Testis (tissue), 2 donors: ENCODE measurements around the gene PCDHB4.
"Not testable (repeated sequence)": the region's sequence is repeated elsewhere in the genome, so short reads cannot be mapped to it uniquely, and the experiment has no call there.

Source experiments
- POLR2A ChIP-seq: fragments of 450-650 bp; IDR thresholded peaks from one replicate; pipeline ENCODE4 v1.6.1; 2017; ENCODE audit warnings: antibody characterized with exemption, mild to moderate bottlenecking, moderate library complexity
- TF ChIP-seq, protein P1 (sequence below), 3 experiments: fragments of 450-650 bp in 2 of 3; fragments of 200-600 bp in 1 of 3; sonication (generic) in 1 of 3; IDR thresholded peaks; one replicate each; pipeline ENCODE4 v1.5.1; 2016 to 2019; ENCODE audit warnings: antibody characterized with exemption in 3 of 3, mild to moderate bottlenecking in 2 of 3, moderate library complexity in 1 of 3

DNA sequence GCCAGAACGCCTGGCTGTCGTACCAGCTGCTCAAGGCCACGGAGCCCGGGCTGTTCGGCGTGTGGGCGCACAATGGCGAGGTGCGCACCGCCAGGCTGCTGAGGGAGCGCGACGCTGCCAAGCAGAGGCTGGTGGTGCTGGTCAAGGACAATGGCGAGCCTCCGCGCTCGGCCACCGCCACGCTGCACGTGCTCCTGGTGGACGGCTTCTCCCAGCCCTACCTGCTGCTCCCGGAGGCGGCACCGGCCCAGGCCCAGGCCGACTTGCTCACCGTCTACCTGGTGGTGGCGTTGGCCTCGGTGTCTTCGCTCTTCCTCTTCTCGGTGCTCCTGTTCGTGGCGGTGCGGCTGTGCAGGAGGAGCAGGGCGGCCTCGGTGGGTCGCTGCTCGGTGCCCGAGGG lies 25.0 kb upstream of the PCDHB4 start:
- TF ChIP-seq, protein P1, sequence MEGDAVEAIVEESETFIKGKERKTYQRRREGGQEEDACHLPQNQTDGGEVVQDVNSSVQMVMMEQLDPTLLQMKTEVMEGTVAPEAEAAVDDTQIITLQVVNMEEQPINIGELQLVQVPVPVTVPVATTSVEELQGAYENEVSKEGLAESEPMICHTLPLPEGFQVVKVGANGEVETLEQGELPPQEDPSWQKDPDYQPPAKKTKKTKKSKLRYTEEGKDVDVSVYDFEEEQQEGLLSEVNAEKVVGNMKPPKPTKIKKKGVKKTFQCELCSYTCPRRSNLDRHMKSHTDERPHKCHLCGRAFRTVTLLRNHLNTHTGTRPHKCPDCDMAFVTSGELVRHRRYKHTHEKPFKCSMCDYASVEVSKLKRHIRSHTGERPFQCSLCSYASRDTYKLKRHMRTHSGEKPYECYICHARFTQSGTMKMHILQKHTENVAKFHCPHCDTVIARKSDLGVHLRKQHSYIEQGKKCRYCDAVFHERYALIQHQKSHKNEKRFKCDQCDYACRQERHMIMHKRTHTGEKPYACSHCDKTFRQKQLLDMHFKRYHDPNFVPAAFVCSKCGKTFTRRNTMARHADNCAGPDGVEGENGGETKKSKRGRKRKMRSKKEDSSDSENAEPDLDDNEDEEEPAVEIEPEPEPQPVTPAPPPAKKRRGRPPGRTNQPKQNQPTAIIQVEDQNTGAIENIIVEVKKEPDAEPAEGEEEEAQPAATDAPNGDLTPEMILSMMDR (IDR thresholded peaks at IDR 0.05) = not testable (repeated sequence)
- TF ChIP-seq POLR2A = not testable (repeated sequence)
